Mammary epithelial cell (primary cell): ENCODE measurements around the gene SDHA.

Experiments used
- CTCF ChIP-seq, 2 donors: IDR thresholded peaks in 1 of 2; conservative IDR thresholded peaks in 1 of 2; 2 replicates each; pipeline ENCODE4 v1.5.1; 2011 to 2012; ENCODE audit warnings: inconsistent platforms in 2 of 2, low read length in 2 of 2, mild to moderate bottlenecking in 2 of 2, control low read depth in 1 of 2, low read depth in 1 of 2; ENCODE audit not compliant: insufficient read depth in 1 of 2; ENCODE audit errors: extremely low read depth in 1 of 2
- EZH2 ChIP-seq: IDR thresholded peaks from 2 replicates; pipeline ENCODE4 v1.6.1; 2012; ENCODE audit warnings: low read length, inconsistent platforms, borderline replicate concordance

- no peak for TF ChIP-seq CTCF (conservative IDR thresholded peaks at IDR 0.05 in 1 of 2, IDR thresholded peaks at IDR 0.05 in 1 of 2; ENCODE audit: extremely low read depth in 1 of 2, insufficient read depth in 1 of 2, low read depth in 1 of 2, low read length in 2 of 2)
- TF ChIP-seq EZH2 = no peak
Observed at GRCh38 chr5:180286-180918, 37.7 kb upstream of the SDHA start.
